GM23338 (cell line): ENCODE results near the gene CNTNAP2. TPM values are rescaled to one million over a fixed set of nuclear protein-coding genes. Genes with fewer than 3 reads are reported as not detected.
A peak's percentile ranks its signal among the peaks of the same experiment; 100 is the strongest.

Experiments
- ATAC-seq: fragments of 200-7000 bp; cut with Tn5 transposase; 3 replicates; pipeline ENCODE4 v1.9.1; 2020
- DNase-seq: peaks from one replicate; pipeline ENCODE4 v3.0.0-alpha.2; 2015; ENCODE audit warnings: low spot score
- H2AFZ ChIP-seq: fragments of 200-600 bp; sonication (generic); 2 replicates; pipeline ENCODE4 v1.8.0; 2016; ENCODE audit warnings: antibody characterized with exemption, mild to moderate bottlenecking, moderate library complexity
- H3F3A ChIP-seq: fragments of 200-600 bp; sonication (generic); replicated peaks from 2 replicates; pipeline ENCODE4 v1.8.0; 2017; ENCODE audit warnings: antibody characterized with exemption, mixed run types, low read depth
- H3K27ac ChIP-seq: fragments of 200-600 bp; sonication (generic); 2 replicates; pipeline ENCODE4 v1.6.1; 2016; ENCODE audit warnings: low read depth
- H3K27me3 ChIP-seq: fragments of 200-600 bp; sonication (generic); 2 replicates; pipeline ENCODE4 v1.8.0; 2016; ENCODE audit warnings: mild to moderate bottlenecking, mixed run types, moderate library complexity; ENCODE audit not compliant: insufficient read depth
- H3K36me3 ChIP-seq: fragments of 200-600 bp; sonication (generic); 2 replicates; pipeline ENCODE4 v1.8.0; 2016; ENCODE audit warnings: mild to moderate bottlenecking; ENCODE audit not compliant: insufficient read depth
- H3K4me1 ChIP-seq: fragments of 200-600 bp; sonication (generic); 2 replicates; pipeline ENCODE4 v1.8.0; 2016; ENCODE audit warnings: mild to moderate bottlenecking, moderate library complexity; ENCODE audit not compliant: insufficient read depth
- H3K4me2 ChIP-seq: fragments of 200-600 bp; sonication (generic); 2 replicates; pipeline ENCODE4 v1.7.1; 2017; ENCODE audit warnings: mixed run types
- H3K4me3 ChIP-seq: fragments of 200-600 bp; sonication (generic); 2 replicates; pipeline ENCODE4 v1.6.1; 2016; ENCODE audit warnings: mixed run types
- H3K79me2 ChIP-seq: fragments of 200-600 bp; sonication (generic); replicated peaks from 2 replicates; pipeline ENCODE4 v1.8.0; 2017; ENCODE audit warnings: mild to moderate bottlenecking; ENCODE audit not compliant: insufficient read depth
- H3K9me2 ChIP-seq: fragments of 200-600 bp; sonication (generic); 2 replicates; pipeline ENCODE4 v1.8.0; 2017; ENCODE audit not compliant: insufficient read depth
- H4K20me1 ChIP-seq: fragments of 200-600 bp; sonication (generic); replicated peaks from 2 replicates; pipeline ENCODE4 v1.8.0; 2017; ENCODE audit warnings: mild to moderate bottlenecking; ENCODE audit not compliant: insufficient read depth
- H3K27ac Mint-ChIP-seq: 2 replicates; pipeline ENCODE4 v1.8.0; 2020; ENCODE audit warnings: inconsistent platforms, mild to moderate bottlenecking, moderate library complexity, mixed read lengths
- H3K27me3 Mint-ChIP-seq: 3 replicates; pipeline ENCODE4 v1.8.0; 2022; ENCODE audit warnings: low read depth, mild to moderate bottlenecking, moderate library complexity, mixed read lengths, inconsistent platforms; ENCODE audit not compliant: insufficient read depth, poor library complexity
- H3K36me3 Mint-ChIP-seq: 3 replicates; pipeline ENCODE4 v1.8.0; 2021; ENCODE audit warnings: low read depth, mild to moderate bottlenecking, inconsistent platforms, moderate library complexity, mixed read lengths
- H3K4me1 Mint-ChIP-seq: 3 replicates; pipeline ENCODE4 v1.8.0; 2020; ENCODE audit warnings: mild to moderate bottlenecking, inconsistent platforms, mixed read lengths
- H3K4me3 Mint-ChIP-seq: 3 replicates; pipeline ENCODE4 v1.8.0; 2021; ENCODE audit warnings: moderate library complexity, mild to moderate bottlenecking, inconsistent platforms, mixed read lengths
- H3K9me3 Mint-ChIP-seq: 3 replicates; pipeline ENCODE4 v1.8.0; 2020; ENCODE audit warnings: moderate library complexity, mild to moderate bottlenecking, inconsistent platforms, mixed read lengths
- CREB1 ChIP-seq: fragments of 250-450 bp; sonication (Bioruptor Pico); IDR thresholded peaks from 2 replicates; pipeline ENCODE4 v1.5.0; 2020; ENCODE audit warnings: low read depth, mild to moderate bottlenecking, moderate library complexity
- CTCF ChIP-seq, 2 experiments: fragments of 200-600 bp in 1 of 2; sonication (generic) in 1 of 2; conservative IDR thresholded peaks; 2 replicates each; pipeline versions ENCODE4 v1.5.1 to v1.6.1; 2016 to 2017; ENCODE audit warnings: antibody characterized with exemption in 2 of 2, low read depth in 2 of 2, mild to moderate bottlenecking in 2 of 2, moderate library complexity in 1 of 2
- JUNB ChIP-seq: IDR thresholded peaks from one replicate; pipeline ENCODE4 v1.6.1; 2016; ENCODE audit warnings: antibody characterized with exemption; ENCODE audit not compliant: unreplicated experiment
- POLR2AphosphoS5 ChIP-seq: IDR thresholded peaks from 2 replicates; pipeline ENCODE4 v1.6.1; 2016; ENCODE audit warnings: antibody characterized with exemption, low read depth
- STAT1 ChIP-seq: IDR thresholded peaks from one replicate; pipeline ENCODE4 v1.6.1; 2016; ENCODE audit warnings: antibody characterized with exemption; ENCODE audit not compliant: unreplicated experiment
- ZNF114 ChIP-seq: fragments of 250-450 bp; sonication (Bioruptor Pico); IDR thresholded peaks from 2 replicates; pipeline ENCODE4 v1.5.0; 2020; ENCODE audit warnings: mild to moderate bottlenecking, moderate library complexity
- ZNF331 ChIP-seq: fragments of 250-450 bp; sonication (Bioruptor Pico); IDR thresholded peaks from 2 replicates; pipeline ENCODE4 v1.5.0; 2020; ENCODE audit warnings: low read depth, mild to moderate bottlenecking, moderate library complexity
- polyA plus RNA-seq: library from polyadenylated mRNA; unstranded; fragments of >200 nt; fragmentation: Nextera tagmentation; extraction: Ambion mirVana; gene quantifications from 2 replicates; pipeline ENCODE4 v1.2.1, GENCODE V29; 2016
- total RNA-seq: library from RNA; depleted of rRNA; stranded (reverse); fragments of >200 nt; shearing (Covaris generic); gene quantifications from 2 replicates; pipeline ENCODE4 v1.2.3, GENCODE V29; 2014

CNTNAP2 gene
- total and polyA plus RNA-seq, 2 experiments from 2014 or later, result 38.2 to 61.3 TPM

- Histone ChIP-seq H4K20me1 (no peaks in the 10 kb centered on the region), H3K4me3 (no peak overlapping the region), H3K4me2 (no peak overlapping the region), H3K36me3 (no peaks in the 10 kb centered on the region; the same call in 1 of the 2 replicates), H3F3A (no peaks in the 10 kb centered on the region), H3K79me2 (no peaks in the 10 kb centered on the region), H3K4me1 (no peaks in the 10 kb centered on the region), H3K9me2 (no peaks in the 10 kb centered on the region), H2AFZ (no peak overlapping the region), H3K27ac (no peak overlapping the region), H3K27me3 (no peaks in the 10 kb centered on the region)
- ATAC-seq, result no peak
- H3K4me1 Mint-ChIP-seq, result no peaks in the 10 kb centered on the region; the same call in 2 of the 3 replicates
- no peaks in the 10 kb centered on the region for H3K27me3 Mint-ChIP-seq
- no peak overlapping the region for H3K27ac Mint-ChIP-seq
- no peaks in the 10 kb centered on the region for H3K36me3 Mint-ChIP-seq
- peaks cover 4% of the 10 kb centered on the region; the same call in 2 of the 3 replicates for H3K9me3 Mint-ChIP-seq
- DNase-seq, result no peak
- TF ChIP-seq JUNB (no peak), CREB1 (CRISPR knock-in tag) (no peak), ZNF331 (CRISPR knock-in tag) (no peak), CTCF (conservative IDR thresholded peaks at IDR 0.05; ENCODE audit: low read depth in 2 of 2) (no peak), STAT1 (no peak), ZNF114 (CRISPR knock-in tag) (no peak)
- no peak overlapping the region for H3K4me3 Mint-ChIP-seq
Observed at GRCh38 chr7:146768957-146769356, 652.4 kb downstream of the CNTNAP2 start.

- Histone ChIP-seq H3F3A (no peaks in the 10 kb centered on the region), H2AFZ (peak overlapping the region; percentile 98)
- no peak overlapping the region for H3K27ac Mint-ChIP-seq
Observed at GRCh38 chr7:146772601-146773000, 656.0 kb downstream of the CNTNAP2 start.

More at GRCh38 chr7:146772601-146773000, 656.0 kb downstream of the CNTNAP2 start:
- H3K9me2 ChIP-seq, result no peaks in the 10 kb centered on the region
- Mint-ChIP-seq H3K4me3 (no peak overlapping the region), H3K27me3 (peaks cover 3% of the 10 kb centered on the region), H3K9me3 (no peaks in the 10 kb centered on the region; the same call in 2 of the 3 replicates), H3K36me3 (no peaks in the 10 kb centered on the region), H3K4me1 (no peaks in the 10 kb centered on the region; the same call in 2 of the 3 replicates)
- no peaks in the 10 kb centered on the region for H4K20me1 ChIP-seq
- H3K4me1 ChIP-seq, result no peaks in the 10 kb centered on the region
- TF ChIP-seq POLR2AphosphoS5, result no peak
- TF ChIP-seq JUNB, result no peak
- peak; percentile 57 to 76 for TF ChIP-seq CTCF (conservative IDR thresholded peaks at IDR 0.05; ENCODE audit: low read depth in 2 of 2)
- TF ChIP-seq ZNF331 (CRISPR knock-in tag), result no peak
- no peaks in the 10 kb centered on the region for H3K79me2 ChIP-seq
- no peak overlapping the region for H3K27ac ChIP-seq
- peak; percentile 99 for ATAC-seq
- no peak overlapping the region for H3K4me2 ChIP-seq
- peak; percentile 74 for DNase-seq
- no peaks in the 10 kb centered on the region for H3K36me3 ChIP-seq
- no peaks in the 10 kb centered on the region for H3K27me3 ChIP-seq
- H3K4me3 ChIP-seq, result no peak overlapping the region
